Left lung (tissue), 10 donors: ENCODE results near the gene CCDC91. TPM values are rescaled to one million over a fixed set of nuclear protein-coding genes. Genes with fewer than 3 reads are reported as not detected.
A peak's percentile ranks its signal among the peaks of the same experiment; 100 is the strongest.

Experiments used
- ATAC-seq: fragments of 200-7000 bp; cut with Tn5 transposase; one replicate; pipeline ENCODE4 v1.9.1; 2020; ENCODE audit warnings: moderate library complexity
- DNase-seq, 4 donors: peaks; one replicate each; pipeline ENCODE4 v3.0.0-alpha.2; 2013 to 2020
- H3K27ac ChIP-seq, 2 donors: fragments of 200-600 bp; sonication (generic) in 1 of 2; one replicate each; pipeline versions ENCODE4 v1.5.0 to v1.8.0; 2020 to 2021
- H3K27me3 ChIP-seq, 2 donors: fragments of 200-600 bp; sonication (generic) in 1 of 2; one replicate each; pipeline versions ENCODE4 v1.5.0 to v1.8.0; 2020 to 2021
- H3K36me3 ChIP-seq, 2 donors: fragments of 200-600 bp; sonication (generic) in 1 of 2; one replicate each; pipeline versions ENCODE4 v1.5.0 to v1.8.0; 2020 to 2021
- H3K4me1 ChIP-seq, 2 donors: fragments of 200-600 bp; one replicate each; pipeline ENCODE4 v1.8.0; 2021
- H3K4me3 ChIP-seq, 2 donors: fragments of 200-600 bp; sonication (generic) in 1 of 2; one replicate each; pipeline versions ENCODE4 v1.5.0 to v1.8.0; 2020 to 2021; ENCODE audit warnings: mild to moderate bottlenecking in 1 of 2
- H3K9me3 ChIP-seq, 2 donors: fragments of 200-600 bp; sonication (generic) in 1 of 2; one replicate each; pipeline versions ENCODE4 v1.5.0 to v1.8.0; 2020 to 2021
- intact Hi-C, 2 donors: fragments of 100-400 bp; cut with DNase I; formaldehyde crosslinking; loops; one replicate each; pipeline versions ENCODE4 v1.11.2 to v1.14.2; 2022
- polyA plus RNA-seq, 6 donors: library from polyadenylated mRNA; unstranded; fragments of 120-200 nt; gene quantifications; one replicate each; pipeline ENCODE4 v1.2.1, GENCODE V29; 2013; ENCODE audit not compliant: insufficient read length in 6 of 6
- total RNA-seq, 2 donors: library from RNA; stranded (reverse); fragmentation: NEBNext Ultra II Directional; extraction: Animal tissue kit (Norgen Biotek cat#: 25700); gene quantifications; one replicate each; pipeline ENCODE4 v1.2.1, GENCODE V29; 2021
- TF ChIP-seq, protein P1 (sequence below), 2 donors: fragments of 200-600 bp; sonication (generic) in 1 of 2; IDR thresholded peaks; one replicate each; pipeline versions ENCODE4 v1.5.0 to v1.8.0; 2021; ENCODE audit warnings: antibody characterized with exemption in 2 of 2
- donor health status: DM: no; HTN: yes; CAD: no.
- donor health status: DM: no; HTN: no; CAD: no.

The CCDC91 gene
- total and polyA plus RNA-seq, 8 donors: 18.5 to 30.0 (median 26.2) TPM

DNA sequence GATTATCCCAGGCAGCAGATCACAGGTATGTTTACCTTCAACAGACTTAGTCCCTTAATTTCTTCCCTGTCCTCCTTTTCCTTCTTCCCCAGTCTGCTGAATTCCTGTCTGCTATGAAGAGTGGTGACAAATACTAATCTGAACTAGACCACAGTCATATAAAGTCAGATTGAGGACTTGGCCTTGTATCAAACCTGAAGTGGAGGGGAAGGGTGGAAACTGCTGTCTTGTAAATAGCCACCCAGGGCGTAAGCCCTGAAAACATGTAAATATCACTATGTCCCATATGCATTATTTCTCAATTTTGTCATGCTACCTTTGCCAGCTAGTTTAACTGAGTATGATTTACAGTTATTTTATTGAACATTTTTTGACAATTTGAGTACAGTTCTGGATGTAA, 368.0 kb downstream of the CCDC91 start:
- ATAC-seq: peak; percentile 23
- Histone ChIP-seq H3K27me3 (no peaks in the 10 kb centered on the region), H3K27ac (no peak overlapping the region), H3K4me3 (no peak overlapping the region), H3K36me3 (no peaks in the 10 kb centered on the region), H3K9me3 (no peaks in the 10 kb centered on the region), H3K4me1 (peaks cover 0 to 5% of the 10 kb centered on the region in 2 donors)
- no peak for DNase-seq
- intact Hi-C loops: no loop called here
- TF ChIP-seq, protein P1, sequence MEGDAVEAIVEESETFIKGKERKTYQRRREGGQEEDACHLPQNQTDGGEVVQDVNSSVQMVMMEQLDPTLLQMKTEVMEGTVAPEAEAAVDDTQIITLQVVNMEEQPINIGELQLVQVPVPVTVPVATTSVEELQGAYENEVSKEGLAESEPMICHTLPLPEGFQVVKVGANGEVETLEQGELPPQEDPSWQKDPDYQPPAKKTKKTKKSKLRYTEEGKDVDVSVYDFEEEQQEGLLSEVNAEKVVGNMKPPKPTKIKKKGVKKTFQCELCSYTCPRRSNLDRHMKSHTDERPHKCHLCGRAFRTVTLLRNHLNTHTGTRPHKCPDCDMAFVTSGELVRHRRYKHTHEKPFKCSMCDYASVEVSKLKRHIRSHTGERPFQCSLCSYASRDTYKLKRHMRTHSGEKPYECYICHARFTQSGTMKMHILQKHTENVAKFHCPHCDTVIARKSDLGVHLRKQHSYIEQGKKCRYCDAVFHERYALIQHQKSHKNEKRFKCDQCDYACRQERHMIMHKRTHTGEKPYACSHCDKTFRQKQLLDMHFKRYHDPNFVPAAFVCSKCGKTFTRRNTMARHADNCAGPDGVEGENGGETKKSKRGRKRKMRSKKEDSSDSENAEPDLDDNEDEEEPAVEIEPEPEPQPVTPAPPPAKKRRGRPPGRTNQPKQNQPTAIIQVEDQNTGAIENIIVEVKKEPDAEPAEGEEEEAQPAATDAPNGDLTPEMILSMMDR (IDR thresholded peaks at IDR 0.05): no peak

DNA sequence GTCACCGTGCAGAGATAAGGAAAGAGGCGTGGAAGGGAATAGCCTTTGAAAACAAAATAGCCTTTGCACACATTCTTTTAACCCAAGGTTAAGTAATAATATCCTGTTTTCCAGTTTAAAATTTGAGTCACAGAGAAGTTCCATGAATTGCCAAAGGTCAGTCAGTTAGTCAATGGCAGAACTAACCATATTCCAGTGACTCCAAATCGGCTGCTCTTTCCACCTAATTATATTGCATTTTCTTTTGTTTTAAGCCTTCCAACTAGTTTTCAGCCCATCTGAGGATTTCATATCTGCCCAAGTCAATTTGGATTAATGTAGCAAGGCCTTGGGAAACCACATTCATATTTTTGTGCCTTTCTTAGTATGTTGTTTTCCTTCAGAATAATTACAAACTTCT, 373.0 kb downstream of the CCDC91 start:
- H3K27ac ChIP-seq: no peak overlapping the region
- no peak overlapping the region for H3K4me3 ChIP-seq
- H3K36me3 ChIP-seq: no peaks in the 10 kb centered on the region
- DNase-seq: no peak
- no peaks in the 10 kb centered on the region for H3K27me3 ChIP-seq
- intact Hi-C loops: no loop called here
- no peaks in the 10 kb centered on the region for H3K9me3 ChIP-seq
- TF ChIP-seq, protein P1 (IDR thresholded peaks at IDR 0.05): no peak
- H3K4me1 ChIP-seq: no peaks in the 10 kb centered on the region
- ATAC-seq: no peak

DNA sequence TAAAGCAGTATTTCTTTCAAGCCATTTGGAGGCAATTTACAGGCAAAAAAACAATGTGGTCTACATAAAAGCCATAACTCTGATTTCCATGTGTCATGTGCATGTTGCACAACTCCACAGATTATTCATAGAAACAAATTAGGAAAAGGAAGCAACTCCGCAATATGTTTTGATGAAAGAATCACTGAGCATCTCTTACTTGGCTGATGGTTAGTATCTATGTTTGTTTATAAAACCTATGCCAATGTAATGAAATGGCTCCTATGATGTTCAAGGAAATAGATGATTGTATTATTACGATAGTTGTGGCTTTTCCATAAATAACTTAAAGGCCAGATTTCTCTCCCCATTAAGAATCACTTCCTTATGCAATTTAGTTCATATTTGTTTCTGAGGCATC, 373.7 kb downstream of the CCDC91 start:
- DNase-seq (peak in 2 of 4 donors; percentile 15 to 46), ATAC-seq (peak; percentile 27)
- no peak overlapping the region for H3K27ac ChIP-seq
- H3K9me3 ChIP-seq: no peaks in the 10 kb centered on the region
- no peaks in the 10 kb centered on the region for H3K27me3 ChIP-seq
- H3K36me3 ChIP-seq: no peaks in the 10 kb centered on the region
- intact Hi-C loops: no loop called here
- TF ChIP-seq, protein P1 (IDR thresholded peaks at IDR 0.05): no peak
- H3K4me1 ChIP-seq: no peaks in the 10 kb centered on the region
- no peak overlapping the region for H3K4me3 ChIP-seq

DNA sequence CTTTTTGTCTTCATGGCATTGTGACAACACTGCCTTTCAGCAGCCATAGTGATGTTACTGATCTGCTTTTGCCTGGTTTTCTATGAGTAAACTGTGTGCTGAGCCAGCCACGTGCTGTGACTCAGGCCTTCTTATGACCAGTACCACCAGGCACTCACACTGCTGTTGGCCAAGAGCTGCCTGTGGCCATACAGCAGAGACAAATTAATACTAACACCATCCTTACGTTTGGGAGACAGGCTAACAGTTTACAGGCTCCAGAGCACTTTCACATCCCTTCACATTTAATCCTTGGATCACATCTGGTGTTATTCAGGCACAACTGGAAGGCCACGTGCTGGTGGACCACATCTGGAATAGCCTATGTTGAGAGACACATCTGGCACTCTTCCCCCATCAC, 377.9 kb downstream of the CCDC91 start:
- Histone ChIP-seq H3K36me3 (no peaks in the 10 kb centered on the region), H3K27ac (no peak overlapping the region), H3K27me3 (no peaks in the 10 kb centered on the region), H3K9me3 (no peaks in the 10 kb centered on the region), H3K4me1 (no peaks in the 10 kb centered on the region), H3K4me3 (no peak overlapping the region)
- TF ChIP-seq, protein P1 (IDR thresholded peaks at IDR 0.05): no peak
- peak in 1 of 4 donors; percentile 33 for DNase-seq
- peak; percentile 23 for ATAC-seq
- intact Hi-C loops: no loop called here

DNA sequence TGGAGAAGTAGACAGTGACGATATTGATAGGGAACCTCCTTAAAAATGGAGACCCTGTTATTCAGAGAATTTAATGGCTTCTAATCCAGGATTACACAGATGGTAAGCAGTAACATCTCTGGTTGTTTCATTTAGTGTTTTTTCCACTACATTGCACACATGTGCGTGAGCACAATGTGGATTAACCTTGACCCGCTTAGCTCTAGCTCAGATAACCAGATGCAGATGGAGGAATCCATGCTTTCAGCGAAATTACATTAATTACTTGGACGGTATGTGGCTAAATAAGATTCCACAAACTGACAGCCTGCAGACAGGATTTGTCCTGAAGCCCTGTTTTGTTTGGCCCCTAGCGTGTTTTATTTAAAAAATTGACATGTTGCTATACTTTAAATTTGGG, 378.4 kb downstream of the CCDC91 start:
- no peak overlapping the region for H3K4me3 ChIP-seq
- no peak for DNase-seq
- intact Hi-C loops: no loop called here
- ATAC-seq: no peak
- no peaks in the 10 kb centered on the region for H3K9me3 ChIP-seq
- no peaks in the 10 kb centered on the region for H3K4me1 ChIP-seq
- H3K36me3 ChIP-seq: no peaks in the 10 kb centered on the region
- TF ChIP-seq, protein P1 (IDR thresholded peaks at IDR 0.05): no peak
- H3K27me3 ChIP-seq: no peaks in the 10 kb centered on the region
- no peak overlapping the region for H3K27ac ChIP-seq
